ENCODE results near the gene MYO5A. TPM values are rescaled to one million over a fixed set of nuclear protein-coding genes. Genes with fewer than 3 reads are reported as not detected.

MYO5A gene
- total RNA-seq, 4 donors from 2014 or later, result 10.9 to 151 (median 17.0) TPM

- DNase-seq, result no peak
- TF ChIP-seq POLR2AphosphoS5 (IDR thresholded peaks at IDR 0.05) (no peak), EP300 (IDR thresholded peaks at IDR 0.05; ENCODE audit: low read depth) (no peak)
- Histone ChIP-seq H3K9me3 (no peaks in the 10 kb centered on the region), H3K27me3 (no peaks in the 10 kb centered on the region), H3K36me3 (peaks cover 0 to 6% (median 0%) of the 10 kb centered on the region in 4 donors), H3K4me3 (no peak overlapping the region), H3K4me1 (no peaks in the 10 kb centered on the region), H3K27ac (no peak overlapping the region)
- intact Hi-C loops (cut with DNase I; ENCODE audit: low total_unique reads) (no loop called here), in situ Hi-C loops (cut with MboI; ENCODE audit: low pct_ligation_motif_present in 1 of 4, low pct_unique_long_range_greater_than_20kb in 1 of 4, low sequenced_read_pairs in 3 of 4) (no loop called here)
- WGBS, 2 donors (ENCODE audit: low coverage in 1 of 2), result 70 to 72% methylated on average over 6 of the region's 6 CpGs
Observed at GRCh38 chr15:52392008-52392687, 136.5 kb downstream of the MYO5A start.

- Histone ChIP-seq H3K9me3 (no peaks in the 10 kb centered on the region), H3K4me1 (no peaks in the 10 kb centered on the region), H3K4me3 (no peak overlapping the region), H3K27me3 (no peaks in the 10 kb centered on the region), H3K27ac (no peak overlapping the region), H3K36me3 (peaks cover 0 to 6% (median 0%) of the 10 kb centered on the region in 4 donors)
- TF ChIP-seq POLR2AphosphoS5 (IDR thresholded peaks at IDR 0.05) (no peak), POLR2A (IDR thresholded peaks at IDR 0.05) (no peak), CTCF (IDR thresholded peaks at IDR 0.05) (no peak), EP300 (IDR thresholded peaks at IDR 0.05; ENCODE audit: low read depth) (no peak)
- intact Hi-C loops (cut with DNase I; ENCODE audit: low total_unique reads), result no loop called here
- 97 to 99% methylated on average over 4 of the region's 4 CpGs for WGBS, 2 donors (ENCODE audit: low coverage in 1 of 2)
- DNase-seq, result no peak
- in situ Hi-C loops (cut with MboI; ENCODE audit: low pct_ligation_motif_present in 1 of 4, low pct_unique_long_range_greater_than_20kb in 1 of 4, low sequenced_read_pairs in 3 of 4), result no loop called here
Observed at GRCh38 chr15:52391069-52391468, 137.6 kb downstream of the MYO5A start.

- intact Hi-C loops (cut with DNase I; ENCODE audit: low total_unique reads) (no loop called here), in situ Hi-C loops (cut with MboI; ENCODE audit: low pct_ligation_motif_present in 1 of 4, low pct_unique_long_range_greater_than_20kb in 1 of 4, low sequenced_read_pairs in 3 of 4) (no loop called here)
- Histone ChIP-seq H3K9me3 (no peaks in the 10 kb centered on the region), H3K4me1 (no peaks in the 10 kb centered on the region), H3K4me3 (no peak overlapping the region), H3K27ac (no peak overlapping the region), H3K27me3 (no peaks in the 10 kb centered on the region), H3K36me3 (peaks cover 0 to 4% (median 0%) of the 10 kb centered on the region in 4 donors)
- TF ChIP-seq CTCF (IDR thresholded peaks at IDR 0.05) (no peak), POLR2AphosphoS5 (IDR thresholded peaks at IDR 0.05) (no peak), EP300 (IDR thresholded peaks at IDR 0.05; ENCODE audit: low read depth) (no peak), POLR2A (IDR thresholded peaks at IDR 0.05) (no peak)
- no peak for DNase-seq
Observed at GRCh38 chr15:52385670-52386069, 143.0 kb downstream of the MYO5A start.

GRCh38 chr15:52383100-52383588 is 145.5 kb downstream of the MYO5A start:
- Histone ChIP-seq H3K9me3 (no peaks in the 10 kb centered on the region), H3K27ac (no peak overlapping the region), H3K4me1 (no peaks in the 10 kb centered on the region), H3K27me3 (no peaks in the 10 kb centered on the region), H3K36me3 (peaks cover 0 to 4% (median 0%) of the 10 kb centered on the region in 4 donors), H3K4me3 (no peak overlapping the region)
- WGBS, 2 donors (ENCODE audit: low coverage in 1 of 2), result 67 to 83% methylated on average over 1 to 2 of the region's 2 CpGs
- no peak for TF ChIP-seq POLR2A (IDR thresholded peaks at IDR 0.05)
- DNase-seq, result no peak
- in situ Hi-C loops (cut with MboI; ENCODE audit: low pct_ligation_motif_present in 1 of 4, low pct_unique_long_range_greater_than_20kb in 1 of 4, low sequenced_read_pairs in 3 of 4), result no loop called here
- intact Hi-C loops (cut with DNase I; ENCODE audit: low total_unique reads), result no loop called here

GRCh38 chr15:52382647-52383046 is 146.0 kb downstream of the MYO5A start:
- 96 to 100% methylated on average over 1 of the region's 1 CpG for WGBS, 2 donors (ENCODE audit: low coverage in 1 of 2)
- H3K27ac ChIP-seq, result no peak overlapping the region
- no peak overlapping the region for H3K4me3 ChIP-seq
- TF ChIP-seq POLR2A (IDR thresholded peaks at IDR 0.05) (no peak), CTCF (IDR thresholded peaks at IDR 0.05) (no peak), POLR2AphosphoS5 (IDR thresholded peaks at IDR 0.05) (no peak), EP300 (IDR thresholded peaks at IDR 0.05; ENCODE audit: low read depth) (no peak)
- in situ Hi-C loops (cut with MboI; ENCODE audit: low pct_ligation_motif_present in 1 of 4, low pct_unique_long_range_greater_than_20kb in 1 of 4, low sequenced_read_pairs in 3 of 4) (no loop called here), intact Hi-C loops (cut with DNase I; ENCODE audit: low total_unique reads) (no loop called here)
- H3K9me3 ChIP-seq, result no peaks in the 10 kb centered on the region
- H3K27me3 ChIP-seq, result no peaks in the 10 kb centered on the region
- peaks cover 0 to 4% (median 0%) of the 10 kb centered on the region in 4 donors for H3K36me3 ChIP-seq
- H3K4me1 ChIP-seq, result no peaks in the 10 kb centered on the region
- DNase-seq, result no peak

Data from transverse colon (tissue), 4 donors.